ENCODE results near the gene STUM.

Gene STUM

DNA sequence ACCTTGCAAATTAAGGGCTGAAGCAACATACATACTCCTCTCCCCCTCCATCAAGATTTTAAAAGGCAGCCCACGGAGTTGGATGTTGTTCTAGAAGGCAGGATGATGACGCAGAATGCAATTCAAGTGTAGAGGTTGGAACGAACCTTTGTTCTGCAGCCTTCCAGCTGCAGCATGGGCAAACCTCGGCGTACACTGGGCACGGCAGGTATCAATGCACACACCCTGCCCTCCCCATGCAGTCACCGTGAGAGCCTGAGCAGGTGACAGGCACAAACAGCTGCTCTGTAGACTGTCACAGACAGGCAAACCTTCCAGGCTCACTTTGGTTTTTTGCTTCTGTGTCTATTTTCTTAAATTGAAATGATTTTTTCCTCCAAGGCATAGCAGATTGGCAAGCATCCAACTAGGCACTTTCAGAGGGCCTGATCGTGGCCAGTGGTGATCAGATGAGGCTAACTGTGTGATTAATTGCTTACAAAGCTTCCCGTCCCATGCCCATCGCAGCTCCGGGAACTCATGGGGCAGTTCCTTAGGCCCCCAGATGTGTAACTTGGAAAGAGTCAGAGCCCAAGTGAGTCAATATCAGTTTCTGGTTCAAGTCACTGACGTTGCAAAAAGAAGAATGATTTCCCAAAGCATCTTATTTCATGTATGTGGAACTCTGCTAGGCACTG lies 108.2 kb downstream of the STUM start:
- DNase-seq = no peak

DNA sequence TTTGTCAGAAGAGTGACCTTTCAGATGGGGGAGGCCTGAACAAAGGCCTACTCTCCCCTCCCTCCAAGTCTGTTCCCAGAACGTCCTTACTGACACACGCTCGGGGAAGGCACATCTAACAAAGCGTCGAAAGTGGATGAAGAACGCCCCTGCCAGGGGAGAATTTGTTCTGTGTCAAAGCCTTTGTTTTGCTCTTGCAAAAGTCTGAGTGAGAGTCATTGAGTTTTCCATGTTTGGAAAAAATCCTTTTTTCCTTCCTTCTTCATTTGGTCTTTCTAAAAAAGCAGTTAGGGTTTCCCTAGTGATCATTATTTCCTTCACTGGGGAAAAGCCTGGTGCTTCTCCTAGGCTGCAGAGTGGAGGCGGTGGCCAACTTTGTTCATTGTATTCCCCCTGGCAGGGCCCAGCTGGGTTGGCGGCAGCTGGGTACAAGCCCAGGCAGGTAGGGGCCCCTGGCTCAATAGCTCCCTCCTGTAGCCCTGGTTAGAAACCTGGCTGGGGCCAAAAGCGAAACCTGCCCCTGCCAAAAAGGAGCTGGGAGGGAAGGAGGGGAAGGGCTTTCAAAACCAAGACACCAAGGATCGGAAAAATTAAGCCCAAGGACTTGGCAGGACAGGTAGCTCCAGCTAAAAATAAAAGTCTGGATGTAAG lies 109.5 kb downstream of the STUM start:
- DNase-seq = no peak

DNA sequence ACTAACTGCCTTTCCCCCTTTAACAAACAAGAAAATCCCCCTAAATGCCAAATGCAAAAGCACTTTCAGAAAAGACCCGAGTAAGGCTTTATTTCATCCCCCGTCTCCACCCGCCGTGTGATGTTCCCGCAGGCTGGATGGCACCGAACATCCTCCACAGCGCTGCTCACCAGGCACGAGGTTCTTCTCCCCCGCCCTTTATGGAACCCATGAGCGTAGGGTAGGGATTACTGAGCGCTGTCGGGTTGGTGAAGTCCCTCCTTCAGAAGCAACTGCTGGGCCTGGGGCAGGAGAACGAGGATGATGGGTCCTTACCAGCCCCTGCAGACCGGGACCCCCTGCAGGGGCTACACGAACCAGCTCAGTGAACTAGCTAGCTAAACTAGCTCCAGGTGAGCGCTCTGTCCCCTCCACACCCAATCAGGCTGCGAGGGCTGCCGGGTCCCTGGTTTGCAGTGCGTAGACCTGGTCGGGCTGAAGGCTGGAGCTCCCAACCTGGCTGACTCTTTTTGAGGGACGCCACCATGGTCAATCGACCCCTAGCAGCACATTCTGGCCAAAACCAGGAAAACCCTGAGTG lies 110.1 kb downstream of the STUM start:
- no peak for DNase-seq

All from activated CD4-positive, alpha-beta T cell treated with anti-CD3 and anti-CD28 coated beads, Interleukin-2, amount 50 U/mL, for 48 hours (primary cell).